HepG2 (cell line): Measurements from ENCODE around the gene POFUT2. TPM values are rescaled to one million over a fixed set of nuclear protein-coding genes. Genes with fewer than 3 reads are reported as not detected.

Experiments
- ATF5 ChIP-seq: sonication (generic); formaldehyde crosslinking; IDR thresholded peaks from 2 replicates; pipeline ENCODE4 v1.4.0; 2020; ENCODE audit warnings: mild to moderate bottlenecking, low read depth, missing genetic modification reagents
- DMTF1 ChIP-seq: sonication (generic); formaldehyde crosslinking; IDR thresholded peaks from 2 replicates; pipeline ENCODE4 v1.4.0; 2020; ENCODE audit warnings: mild to moderate bottlenecking, missing genetic modification reagents
- DNMT1 ChIP-seq: sonication (generic); formaldehyde crosslinking; IDR thresholded peaks from 2 replicates; pipeline ENCODE4 v1.5.1; 2020; ENCODE audit warnings: mild to moderate bottlenecking, missing genetic modification reagents
- DPF2 ChIP-seq: sonication (generic); formaldehyde crosslinking; IDR thresholded peaks from 2 replicates; pipeline ENCODE4 v1.4.0; 2020; ENCODE audit warnings: mild to moderate bottlenecking, low read depth, missing genetic modification reagents, borderline replicate concordance
- EHMT2 ChIP-seq: fragments of 200-600 bp; sonication (generic); IDR thresholded peaks from 2 replicates; pipeline ENCODE4 v1.7.0; 2017; ENCODE audit warnings: antibody characterized with exemption, low read depth, low read length, borderline replicate concordance
- GMEB2 ChIP-seq: IDR thresholded peaks from 2 replicates; pipeline ENCODE4 v1.6.1; 2016; ENCODE audit warnings: missing biosample characterization, missing genetic modification reagents, low read depth
- IKZF1 ChIP-seq: fragments of 450-650 bp; IDR thresholded peaks from 2 replicates; pipeline ENCODE4 v1.7.1; 2016
- IRF9 ChIP-seq: sonication (generic); formaldehyde crosslinking; IDR thresholded peaks from 2 replicates; pipeline ENCODE4 v1.8.0; 2022; ENCODE audit warnings: missing genetic modification reagents, mild to moderate bottlenecking, borderline replicate concordance
- MED1 ChIP-seq: sonication (generic); formaldehyde crosslinking; IDR thresholded peaks from 2 replicates; pipeline ENCODE4 v1.4.0; 2020; ENCODE audit warnings: missing genetic modification reagents
- MED13 ChIP-seq: sonication (generic); formaldehyde crosslinking; IDR thresholded peaks from 2 replicates; pipeline ENCODE4 v1.5.0; 2020; ENCODE audit warnings: missing genetic modification reagents
- NCOA2 ChIP-seq: sonication (generic); formaldehyde crosslinking; IDR thresholded peaks from 2 replicates; pipeline ENCODE4 v1.8.0; 2022; ENCODE audit warnings: inconsistent platforms
- THRA ChIP-seq: sonication (generic); formaldehyde crosslinking; IDR thresholded peaks from 2 replicates; pipeline ENCODE4 v1.4.0; 2020; ENCODE audit warnings: missing genetic modification reagents, borderline replicate concordance
- ZBTB8A ChIP-seq: sonication (generic); formaldehyde crosslinking; IDR thresholded peaks from 2 replicates; pipeline ENCODE4 v1.4.0; 2020; ENCODE audit warnings: mild to moderate bottlenecking, low read depth, missing genetic modification reagents, borderline replicate concordance
- ZNF160 ChIP-seq: sonication (generic); formaldehyde crosslinking; IDR thresholded peaks from 2 replicates; pipeline ENCODE4 v1.8.0; 2022; ENCODE audit warnings: mild to moderate bottlenecking, inconsistent platforms, missing genetic modification reagents
- ZNF275 ChIP-seq: sonication (generic); formaldehyde crosslinking; IDR thresholded peaks from 2 replicates; pipeline ENCODE4 v1.8.0; 2022; ENCODE audit warnings: missing genetic modification reagents, mild to moderate bottlenecking, inconsistent platforms, borderline replicate concordance
- ZNF331 ChIP-seq: sonication (generic); formaldehyde crosslinking; IDR thresholded peaks from 2 replicates; pipeline ENCODE4 v1.4.0; 2020; ENCODE audit warnings: missing genetic modification reagents
- ZNF740 ChIP-seq: sonication (generic); formaldehyde crosslinking; IDR thresholded peaks from 2 replicates; pipeline ENCODE4 v1.4.0; 2020; ENCODE audit warnings: missing genetic modification reagents
- polyA plus RNA-seq, 8 experiments: library from polyadenylated mRNA; depleted of rRNA in 3 of 8; stranded (reverse) in 7 of 8; unstranded in 1 of 8; fragments of >200 nt; fragmentation: Illumina TruSeq in 4 of 8; extraction: Trizol in 4 of 8; gene quantifications; 2 replicates each; pipeline versions ENCODE4 v1.2.1 to v1.2.3, GENCODE V29; 2011 to 2016; ENCODE audit warnings: low read depth in 4 of 8, missing spikeins in 1 of 8, mixed read lengths in 1 of 8; ENCODE audit not compliant: insufficient read depth in 1 of 8
- total RNA-seq, 5 experiments: library from RNA; depleted of rRNA; stranded (reverse); fragments of >200 nt; fragmentation: Illumina TruSeq; extraction: Trizol; gene quantifications; 2 replicates each; pipeline ENCODE4 v1.2.3, GENCODE V29; 2016; ENCODE audit warnings: low read depth in 1 of 5

Gene POFUT2
- total and polyA plus RNA-seq, 2 of the 13 experiments (the other 11 are each of a cell fraction or from before 2014, with no cell fraction given): 22.8 to 24.0 TPM

- TF ChIP-seq DMTF1 (no peak), ZNF740 (CRISPR knock-in tag) (0 out of 2 replicates have a peak, but pooled peaks have one; percentile 18), MED1 (CRISPR knock-in tag) (peak; percentile 78; the same call in 1 of the 2 replicates), MED13 (no peak), ZNF331 (CRISPR knock-in tag) (peak; percentile 88), GMEB2 (no peak), THRA (CRISPR knock-in tag) (peak; percentile 20; the same call in 1 of the 2 replicates), NCOA2 (peak; percentile 77), ZNF275 (CRISPR knock-in tag) (peak; percentile 85; the same call in 1 of the 2 replicates), ZNF160 (CRISPR knock-in tag) (peak; percentile 63; the same call in 1 of the 2 replicates), DNMT1 (CRISPR knock-in tag) (no peak), ATF5 (no peak), IKZF1 (no peak), EHMT2 (no peak), IRF9 (CRISPR knock-in tag) (peak; percentile 65; the same call in 1 of the 2 replicates), DPF2 (CRISPR knock-in tag) (peak; percentile 86; the same call in 1 of the 2 replicates), ZBTB8A (no peak)
Measured at GRCh38 chr21:45308194-45309068, 20.7 kb upstream of the POFUT2 start (continued).
